HepG2 (cell line): ENCODE data around the gene CDK6.

Source experiments
- ESRRA ChIP-seq: sonication (generic); formaldehyde crosslinking; IDR thresholded peaks from 2 replicates; pipeline ENCODE4 v1.5.1; 2020; ENCODE audit warnings: mild to moderate bottlenecking, low read depth, missing genetic modification reagents
- SP4 ChIP-seq: sonication (generic); formaldehyde crosslinking; IDR thresholded peaks from 2 replicates; pipeline ENCODE4 v1.8.1; 2023; ENCODE audit warnings: mild to moderate bottlenecking, missing genetic modification reagents
- TARDBP ChIP-seq: sonication (generic); formaldehyde crosslinking; IDR thresholded peaks from 2 replicates; pipeline ENCODE4 v1.8.0; 2022; ENCODE audit warnings: mild to moderate bottlenecking, missing genetic modification reagents
- TF ChIP-seq, protein P1 (sequence below), 2 experiments: fragments of 450-650 bp in 1 of 2; sonication (generic) in 1 of 2; formaldehyde crosslinking; IDR thresholded peaks; 2 replicates each; pipeline versions ENCODE4 v1.5.0 to v1.8.0; 2020 to 2022; ENCODE audit warnings: mild to moderate bottlenecking in 1 of 2, missing genetic modification reagents in 1 of 2

DNA sequence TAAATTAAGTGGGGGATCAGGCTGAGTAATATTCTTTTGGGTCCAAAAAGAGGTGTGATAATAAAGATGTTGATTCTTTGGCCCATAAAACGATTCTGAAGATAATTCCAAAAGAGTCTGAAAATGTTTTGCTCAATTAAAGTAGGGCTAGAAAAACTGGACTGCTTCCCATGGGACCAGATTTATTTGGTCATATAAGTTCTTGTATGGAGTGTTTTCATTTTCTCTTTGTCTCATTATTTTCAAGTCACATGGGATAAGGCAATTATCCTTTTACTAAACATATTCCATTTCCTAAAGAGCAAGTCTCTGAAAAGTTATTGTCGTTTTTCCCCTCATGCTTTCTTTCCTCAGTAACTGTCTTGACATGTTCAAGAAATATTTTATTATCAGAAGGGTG is 41.5 kb downstream of the CDK6 start:
- TF ChIP-seq, protein P1, sequence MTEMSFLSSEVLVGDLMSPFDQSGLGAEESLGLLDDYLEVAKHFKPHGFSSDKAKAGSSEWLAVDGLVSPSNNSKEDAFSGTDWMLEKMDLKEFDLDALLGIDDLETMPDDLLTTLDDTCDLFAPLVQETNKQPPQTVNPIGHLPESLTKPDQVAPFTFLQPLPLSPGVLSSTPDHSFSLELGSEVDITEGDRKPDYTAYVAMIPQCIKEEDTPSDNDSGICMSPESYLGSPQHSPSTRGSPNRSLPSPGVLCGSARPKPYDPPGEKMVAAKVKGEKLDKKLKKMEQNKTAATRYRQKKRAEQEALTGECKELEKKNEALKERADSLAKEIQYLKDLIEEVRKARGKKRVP (CRISPR knock-in tag; IDR thresholded peaks at IDR 0.05), result no peak
- TF ChIP-seq SP4 (CRISPR knock-in tag) (no peak), ESRRA (CRISPR knock-in tag) (no peak), TARDBP (CRISPR knock-in tag) (no peak)
